ENCODE measurements around the gene PAX7. TPM values are rescaled to one million over a fixed set of nuclear protein-coding genes. Genes with fewer than 3 reads are reported as not detected.

PAX7 gene
- total RNA-seq, 1 donor from 2014 or later = not detected

DNA sequence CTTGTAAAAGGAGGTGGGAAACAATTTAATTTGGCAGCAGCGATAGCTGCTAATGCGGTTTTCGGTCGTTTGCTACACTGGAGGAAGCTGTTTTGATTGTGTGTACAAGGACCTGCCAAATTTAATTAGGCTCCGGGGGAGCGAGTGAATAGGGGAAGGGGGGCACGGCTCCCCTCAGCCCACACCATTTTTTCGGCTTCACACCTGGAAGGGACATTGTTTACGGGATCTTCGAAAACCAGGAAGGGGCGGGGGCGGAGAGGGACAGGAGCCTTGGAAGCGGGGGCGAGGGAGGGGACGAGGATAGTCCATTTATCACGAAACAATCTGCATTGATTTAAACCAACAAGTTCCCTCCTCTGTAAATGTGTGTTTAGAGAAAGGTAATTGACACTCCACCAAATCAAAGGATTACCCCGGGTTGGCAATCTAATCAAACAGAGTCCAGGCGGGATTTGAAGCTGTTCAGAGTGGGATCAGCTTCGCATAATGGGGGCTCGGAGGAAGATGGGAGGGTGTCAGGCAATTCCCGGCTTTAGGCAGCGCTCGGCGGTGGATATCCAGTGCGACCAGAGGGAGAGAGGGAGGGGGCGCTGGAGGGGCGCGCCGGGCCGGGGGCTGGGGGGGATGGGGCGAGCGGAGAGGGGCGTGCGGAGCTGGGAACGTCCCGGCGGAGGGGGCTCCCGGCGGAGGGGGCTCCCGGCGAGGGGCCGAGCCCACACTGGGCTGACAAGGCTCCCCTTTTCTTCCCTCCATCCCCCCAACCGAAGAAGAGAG lies 9.8 kb downstream of the PAX7 start:
- DNase-seq (ENCODE audit: low read depth in 2 of 2) = no peak

- DNase-seq (ENCODE audit: low read depth in 2 of 2) = no peak
Observed at GRCh38 chr1:18641005-18641941, 10.6 kb downstream of the PAX7 start.

DNA sequence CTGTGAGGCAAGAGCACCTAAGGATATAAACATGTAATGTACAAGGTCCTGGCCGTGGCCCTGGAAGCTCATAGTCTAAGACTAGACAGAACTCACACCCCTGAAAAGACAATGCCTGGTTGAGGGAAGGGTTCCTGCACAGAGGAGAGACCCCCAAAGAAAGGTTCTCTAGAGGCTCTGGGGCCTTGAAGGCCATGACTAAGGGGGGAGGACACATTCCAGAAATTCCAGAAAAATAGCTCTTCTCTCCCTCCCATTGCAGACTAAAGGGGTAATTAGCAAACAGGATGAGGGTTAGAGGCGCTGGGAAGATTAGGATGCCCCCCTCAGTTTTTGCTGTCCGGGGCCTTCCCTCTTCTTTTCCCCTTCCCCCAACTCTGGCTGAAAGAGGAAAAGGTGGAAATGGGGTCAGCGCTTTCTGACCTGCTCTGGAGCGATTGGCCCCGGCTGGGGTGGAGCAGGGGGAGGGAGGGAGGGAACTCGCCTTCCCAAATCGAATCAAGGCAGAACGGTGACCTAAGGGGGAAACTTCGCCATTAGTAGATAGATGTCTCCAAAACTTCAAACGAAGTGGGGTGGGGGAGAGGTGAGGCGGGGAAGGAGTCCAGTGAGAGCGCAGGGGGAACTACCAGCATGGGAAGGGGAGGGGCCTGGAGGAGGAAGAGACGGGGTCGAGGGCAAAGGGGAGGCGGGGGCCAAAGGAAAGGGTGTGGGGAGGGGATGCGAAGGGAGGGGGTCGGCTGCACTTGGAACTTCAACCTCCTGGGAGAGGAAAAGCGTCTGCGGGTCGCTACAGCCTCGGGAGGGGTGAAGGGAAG lies 11.8 kb downstream of the PAX7 start:
- DNase-seq (ENCODE audit: low read depth in 2 of 2) = no peak

- no peak for DNase-seq (ENCODE audit: low read depth in 2 of 2)
Observed at GRCh38 chr1:18643154-18644012, 12.7 kb downstream of the PAX7 start.

DNA sequence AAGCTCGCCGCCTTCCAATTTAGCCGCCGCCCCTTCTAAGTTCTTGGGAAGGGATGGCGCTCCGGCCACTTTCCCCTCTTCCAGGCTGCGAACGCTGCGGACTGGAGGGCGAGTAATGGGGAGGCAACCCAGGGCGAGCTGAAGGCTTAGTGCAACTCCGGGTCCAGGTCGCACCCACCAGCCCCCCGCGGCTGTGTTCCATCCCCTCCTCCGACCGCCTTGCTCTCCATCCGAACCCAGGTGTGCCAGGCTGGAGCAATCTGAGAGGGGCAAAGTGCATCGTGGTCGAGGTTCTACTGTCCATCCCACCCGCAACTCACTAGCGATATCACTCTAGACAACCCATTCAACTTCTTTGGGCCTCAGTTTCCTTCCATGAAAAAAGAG lies 13.4 kb downstream of the PAX7 start:
- no peak for DNase-seq (ENCODE audit: low read depth in 2 of 2)

- DNase-seq (ENCODE audit: low read depth in 2 of 2) = no peak
Observed at GRCh38 chr1:18644446-18644845, 13.8 kb downstream of the PAX7 start.

- no peak for DNase-seq (ENCODE audit: low read depth in 2 of 2)
Observed at GRCh38 chr1:18644973-18645746, 14.5 kb downstream of the PAX7 start.

- DNase-seq (ENCODE audit: low read depth in 2 of 2) = no peak
Observed at GRCh38 chr1:18645747-18646090, 15.1 kb downstream of the PAX7 start.

- DNase-seq (ENCODE audit: low read depth in 2 of 2) = no peak
Observed at GRCh38 chr1:18646091-18646785, 15.6 kb downstream of the PAX7 start.

- no peak for DNase-seq (ENCODE audit: low read depth in 2 of 2)
Observed at GRCh38 chr1:18646786-18647410, 16.3 kb downstream of the PAX7 start.

DNA sequence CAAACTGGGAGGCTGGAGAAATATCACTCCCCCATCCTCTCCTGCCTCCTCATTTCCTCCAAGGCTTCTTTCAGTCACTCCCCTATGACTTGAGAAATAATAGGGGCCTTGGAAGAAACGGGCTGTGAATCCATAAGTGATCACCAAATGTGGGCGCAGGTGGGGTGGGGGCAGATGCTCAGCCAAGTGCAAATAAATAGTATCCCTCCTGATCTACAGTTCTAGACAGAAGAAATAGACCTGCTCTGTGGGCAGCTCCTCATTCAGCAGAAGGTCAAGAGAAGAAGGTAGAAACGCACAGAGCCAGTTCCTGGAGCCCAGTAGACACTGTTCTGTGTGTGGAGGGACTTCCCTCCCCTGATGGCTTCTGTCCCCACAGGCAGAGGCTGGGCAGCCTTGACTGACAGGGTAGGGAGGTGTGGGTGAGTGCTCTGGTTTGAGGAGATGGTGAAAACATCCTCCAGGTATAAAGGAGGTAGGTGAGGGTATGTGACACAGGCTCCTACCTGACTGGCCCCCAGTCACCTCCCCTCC lies 17.1 kb downstream of the PAX7 start:
- DNase-seq (ENCODE audit: low read depth in 2 of 2) = no peak

GRCh38 chr1:18649693-18650370 lies 19.2 kb downstream of the PAX7 start:
- DNase-seq (ENCODE audit: low read depth in 2 of 2) = no peak

DNA sequence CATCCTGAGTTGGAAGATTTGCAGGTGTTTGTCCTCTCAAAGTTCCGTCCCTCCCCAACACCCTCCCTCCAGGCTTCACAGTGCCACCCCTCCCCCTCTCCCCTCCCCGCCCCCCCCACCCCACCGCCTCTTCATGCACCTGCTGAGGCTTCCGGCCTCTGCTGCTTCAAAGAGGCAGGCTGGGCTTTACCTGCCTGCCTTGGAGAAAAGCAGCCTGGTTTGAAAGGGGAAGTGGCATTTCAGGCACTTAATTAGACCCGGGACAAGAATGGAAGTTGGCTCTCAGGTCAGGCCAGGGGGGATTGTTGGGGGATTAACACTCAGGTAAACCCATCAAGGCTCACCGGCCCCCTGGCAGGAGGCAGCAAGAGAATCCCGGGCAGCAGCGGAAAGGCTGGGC lies 21.1 kb downstream of the PAX7 start:
- DNase-seq (ENCODE audit: low read depth in 2 of 2) = no peak

GRCh38 chr1:18652791-18653190 lies 22.1 kb downstream of the PAX7 start:
- DNase-seq (ENCODE audit: low read depth in 2 of 2) = no peak

DNA sequence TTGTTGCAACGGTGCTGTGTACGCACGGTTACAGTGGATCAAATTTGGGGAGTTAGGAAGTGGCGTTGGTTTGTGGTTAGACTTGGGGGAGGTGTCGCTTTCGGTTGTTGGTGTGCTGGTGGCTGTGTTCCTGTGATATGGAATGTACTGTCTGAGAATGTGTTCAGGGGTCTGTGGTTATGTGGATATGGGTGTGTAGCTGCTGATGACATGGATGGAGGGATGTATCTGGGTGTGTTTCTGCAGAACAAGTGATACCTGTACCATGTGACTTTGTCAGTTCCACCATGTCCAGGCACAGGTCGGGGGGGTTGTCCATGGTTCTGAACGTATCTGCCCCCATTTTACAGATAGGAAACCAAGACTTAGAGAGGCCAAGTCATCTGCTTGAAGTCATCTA lies 22.7 kb downstream of the PAX7 start:
- DNase-seq (ENCODE audit: low read depth in 2 of 2) = no peak

GRCh38 chr1:18653916-18654315 lies 23.3 kb downstream of the PAX7 start:
- no peak for DNase-seq (ENCODE audit: low read depth in 2 of 2)

GRCh38 chr1:18654599-18654998 lies 24.0 kb downstream of the PAX7 start:
- no peak for DNase-seq (ENCODE audit: low read depth in 2 of 2)

GRCh38 chr1:18657506-18658201 lies 27.0 kb downstream of the PAX7 start:
- DNase-seq (ENCODE audit: low read depth in 2 of 2) = no peak
